Natural killer cell (primary cell): ENCODE results near the gene HSD3B7. TPM values are rescaled to one million over a fixed set of nuclear protein-coding genes. Genes with fewer than 3 reads are reported as not detected.
A peak's percentile ranks its signal among the peaks of the same experiment; 100 is the strongest.

Source experiments
- ATAC-seq, 3 donors: fragments of 150-1000 bp in 2 of 3; fragments of 200-7000 bp in 1 of 3; cut with Tn5 transposase; 1 replicate in 1 of 3; 2 replicates in 2 of 3; pipeline ENCODE4 v1.10.0; 2021; ENCODE audit warnings: mild to moderate bottlenecking in 2 of 3, moderate library complexity in 2 of 3
- DNase-seq, 2 donors: peaks; one replicate each; pipeline versions ENCODE4 v3.0.0 to v3.0.0-alpha.2; 2013 to 2021; ENCODE audit warnings: mixed read lengths in 1 of 2
- H3K27ac ChIP-seq: one replicate; pipeline ENCODE4 v1.5.1; 2013; ENCODE audit warnings: mild to moderate bottlenecking, low read length
- H3K27me3 ChIP-seq: one replicate; pipeline ENCODE4 v1.6.1; 2013; ENCODE audit warnings: low read length; ENCODE audit not compliant: control insufficient read depth, insufficient read depth
- H3K36me3 ChIP-seq: one replicate; pipeline ENCODE4 v1.6.1; 2013; ENCODE audit warnings: low read length; ENCODE audit not compliant: control insufficient read depth, insufficient read depth
- H3K4me1 ChIP-seq: one replicate; pipeline ENCODE4 v1.6.1; 2013; ENCODE audit warnings: low read length; ENCODE audit not compliant: control insufficient read depth, insufficient read depth
- H3K4me3 ChIP-seq: one replicate; pipeline ENCODE4 v1.5.1; 2013; ENCODE audit warnings: low read length
- H3K9me3 ChIP-seq: one replicate; pipeline ENCODE4 v1.6.1; 2013; ENCODE audit warnings: low read length; ENCODE audit not compliant: control insufficient read depth, insufficient read depth
- H3K27ac Mint-ChIP-seq, 2 donors: one replicate each; pipeline ENCODE4 v1.8.0; 2022; ENCODE audit warnings: mild to moderate bottlenecking in 2 of 2, mixed read lengths in 2 of 2, moderate library complexity in 1 of 2
- H3K27me3 Mint-ChIP-seq, 2 donors: one replicate each; pipeline ENCODE4 v1.8.0; 2022; ENCODE audit warnings: low read depth in 2 of 2, mixed read lengths in 2 of 2
- H3K36me3 Mint-ChIP-seq: one replicate; pipeline ENCODE4 v1.8.0; 2022; ENCODE audit warnings: mixed read lengths
- H3K4me1 Mint-ChIP-seq, 2 donors: one replicate each; pipeline ENCODE4 v1.8.0; 2022; ENCODE audit warnings: mixed read lengths in 2 of 2
- H3K4me3 Mint-ChIP-seq: one replicate; pipeline ENCODE4 v1.8.0; 2022; ENCODE audit warnings: mild to moderate bottlenecking, moderate library complexity, mixed read lengths
- H3K9me3 Mint-ChIP-seq, 2 donors: one replicate each; pipeline ENCODE4 v1.8.0; 2022; ENCODE audit warnings: mixed read lengths in 2 of 2
- WGBS: methylation state at CpG from one replicate; pipeline ENCODE4 v1.1.7; 2013; ENCODE audit warnings: missing lambda C conversion rate; ENCODE audit not compliant: insufficient coverage; 5-methylcytosine and 5-hydroxymethylcytosine counted together
- intact Hi-C: fragments of 100-400 bp; cut with micrococcal nuclease; formaldehyde crosslinking; loops from one replicate; pipeline ENCODE4 v1.14.2; 2022
- total RNA-seq, 4 donors: library from RNA; stranded (reverse); fragments of 120-200 nt in 1 of 4; gene quantifications; one replicate each; pipeline versions ENCODE4 v1.2.3 to v1.2.4, GENCODE V29; 2013 to 2022
- TF ChIP-seq, protein P1 (sequence below): fragments of 200-600 bp; IDR thresholded peaks from one replicate; pipeline ENCODE4 v1.8.0; 2022; ENCODE audit warnings: antibody characterized with exemption

HSD3B7 gene
- total RNA-seq, 3 donors from 2014 or later (not counting 1 experiment from before 2014, with no cell fraction given), result 0.26 to 2.1 (median 0.39) TPM

DNA sequence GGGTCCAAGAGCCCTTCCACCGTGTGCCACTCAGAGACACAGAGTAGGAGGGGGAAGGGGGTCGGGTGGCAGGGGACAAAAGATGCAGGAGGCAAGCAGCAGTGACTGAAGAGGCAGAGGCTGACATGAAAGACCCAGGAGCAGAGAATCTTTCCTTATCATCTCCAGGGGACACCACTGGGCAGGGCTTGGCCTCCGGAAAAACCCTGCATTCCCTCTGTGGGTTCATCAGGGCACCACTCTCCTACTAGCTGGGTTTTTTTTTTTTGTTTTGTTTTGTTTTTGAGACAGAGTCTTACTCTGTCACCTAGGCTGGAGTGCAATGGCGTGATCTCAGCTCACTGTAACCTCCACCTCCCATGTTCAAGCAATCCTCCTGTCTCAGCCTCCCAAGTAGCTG is 46.3 kb downstream of the HSD3B7 start:
- TF ChIP-seq, protein P1, sequence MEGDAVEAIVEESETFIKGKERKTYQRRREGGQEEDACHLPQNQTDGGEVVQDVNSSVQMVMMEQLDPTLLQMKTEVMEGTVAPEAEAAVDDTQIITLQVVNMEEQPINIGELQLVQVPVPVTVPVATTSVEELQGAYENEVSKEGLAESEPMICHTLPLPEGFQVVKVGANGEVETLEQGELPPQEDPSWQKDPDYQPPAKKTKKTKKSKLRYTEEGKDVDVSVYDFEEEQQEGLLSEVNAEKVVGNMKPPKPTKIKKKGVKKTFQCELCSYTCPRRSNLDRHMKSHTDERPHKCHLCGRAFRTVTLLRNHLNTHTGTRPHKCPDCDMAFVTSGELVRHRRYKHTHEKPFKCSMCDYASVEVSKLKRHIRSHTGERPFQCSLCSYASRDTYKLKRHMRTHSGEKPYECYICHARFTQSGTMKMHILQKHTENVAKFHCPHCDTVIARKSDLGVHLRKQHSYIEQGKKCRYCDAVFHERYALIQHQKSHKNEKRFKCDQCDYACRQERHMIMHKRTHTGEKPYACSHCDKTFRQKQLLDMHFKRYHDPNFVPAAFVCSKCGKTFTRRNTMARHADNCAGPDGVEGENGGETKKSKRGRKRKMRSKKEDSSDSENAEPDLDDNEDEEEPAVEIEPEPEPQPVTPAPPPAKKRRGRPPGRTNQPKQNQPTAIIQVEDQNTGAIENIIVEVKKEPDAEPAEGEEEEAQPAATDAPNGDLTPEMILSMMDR, result no peak
- WGBS, result 94% methylated on average over 4 of the region's 4 CpGs
- Histone ChIP-seq H3K27me3 (no peaks in the 10 kb centered on the region), H3K4me3 (no peak overlapping the region), H3K4me1 (peaks cover 20% of the 10 kb centered on the region), H3K27ac (no peak overlapping the region), H3K9me3 (no peaks in the 10 kb centered on the region), H3K36me3 (peaks cover 11% of the 10 kb centered on the region)
- H3K36me3 Mint-ChIP-seq, result no peaks in the 10 kb centered on the region
- peak overlapping the region; percentile 95 to 99 for H3K27ac Mint-ChIP-seq
- H3K4me1 Mint-ChIP-seq, result peaks cover 30 to 32% of the 10 kb centered on the region in 2 donors
- H3K4me3 Mint-ChIP-seq, result no peak overlapping the region
- no peaks in the 10 kb centered on the region for H3K27me3 Mint-ChIP-seq
- ATAC-seq (no peak), DNase-seq (no peak)
- intact Hi-C loops, result loop anchor here (5.0 kb wide), 1 partner anchor 61 kb away; the partner anchor contains the start of gene VKORC1
- H3K9me3 Mint-ChIP-seq, result no peaks in the 10 kb centered on the region

DNA sequence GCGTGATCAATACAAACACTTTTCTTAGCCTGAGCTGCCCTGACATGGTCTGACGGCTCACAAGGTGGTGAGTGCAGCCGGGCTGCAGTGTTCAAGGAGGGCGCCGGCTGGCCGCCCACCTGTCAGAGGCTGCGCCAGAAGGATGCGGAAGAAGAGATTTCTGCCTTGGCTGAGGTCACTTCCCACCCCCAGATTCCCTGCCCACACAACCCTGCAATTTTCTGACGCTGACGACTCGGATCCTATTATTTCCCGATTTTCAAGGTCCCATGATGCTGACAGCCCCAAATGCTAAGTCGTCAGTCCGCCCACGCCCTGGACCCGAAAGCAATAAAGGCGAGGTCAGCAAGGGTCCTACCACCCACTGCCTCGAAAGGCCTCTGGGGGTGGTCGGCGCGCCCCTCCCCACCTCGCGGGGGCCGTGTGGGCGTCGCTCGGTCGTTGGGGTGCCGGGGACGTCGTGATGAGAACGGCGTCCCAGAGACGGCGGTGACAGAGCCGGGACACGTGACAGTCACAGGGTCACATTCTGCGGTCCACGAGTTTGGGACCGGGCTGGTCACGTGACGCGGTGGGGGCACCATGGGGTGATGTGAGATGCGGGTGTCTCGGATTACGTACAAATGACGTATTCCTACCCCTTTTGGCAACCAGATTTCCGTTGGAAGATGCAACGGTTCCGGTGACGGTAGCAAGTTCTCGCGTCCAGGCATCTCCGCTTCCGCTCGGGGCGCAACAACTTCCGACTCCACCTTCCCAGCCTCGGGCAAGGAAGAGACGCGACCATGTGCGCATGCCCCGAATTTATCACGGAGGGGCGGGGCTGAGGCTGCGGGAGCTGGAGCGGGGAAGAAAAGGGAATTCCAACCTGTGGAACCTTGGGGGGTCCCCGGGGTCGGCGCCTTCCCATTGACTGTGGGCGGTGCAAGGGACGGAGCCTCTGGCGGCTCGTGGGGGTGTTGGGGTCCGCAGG is 48.0 kb downstream of the HSD3B7 start, which contains the start of gene STX4:
Gene STX4 (plus strand): TSS at position 823 of the 973 bp plus-strand sequence. CDS start 248 bp downstream, outside the sequence.
- H3K36me3 Mint-ChIP-seq, result no peaks in the 10 kb centered on the region
- peaks cover 20% of the 10 kb centered on the region for H3K4me1 ChIP-seq
- WGBS, result under 1% methylated on average over 75 of the region's 75 CpGs
- peak within 1 kb of the TSS; percentile 95 to 99 for H3K27ac Mint-ChIP-seq
- peak; percentile 97 to 100 for DNase-seq
- intact Hi-C loops, result loop anchor here (1.0 to 5.0 kb wide), 4 partner anchors 40 to 426 kb away; partner anchors contain the start of genes ARMC5, FBXL19 and VKORC1
- ATAC-seq, result peak; percentile 78 to 89 (median 82)
- peak within 1 kb of the TSS; percentile 99 for H3K4me3 Mint-ChIP-seq
- peaks cover 19% of the 10 kb centered on the region for H3K36me3 ChIP-seq
- H3K27me3 ChIP-seq, result no peaks in the 10 kb centered on the region
- peak within 1 kb of the TSS; percentile 92 for H3K27ac ChIP-seq
- no peaks in the 10 kb centered on the region for H3K9me3 Mint-ChIP-seq
- H3K4me3 ChIP-seq, result peak within 1 kb of the TSS; percentile 80
- H3K9me3 ChIP-seq, result no peaks in the 10 kb centered on the region
- no peaks in the 10 kb centered on the region for H3K27me3 Mint-ChIP-seq
- H3K4me1 Mint-ChIP-seq, result peaks cover 36 to 37% of the 10 kb centered on the region in 2 donors
- TF ChIP-seq, protein P1, result no peak

DNA sequence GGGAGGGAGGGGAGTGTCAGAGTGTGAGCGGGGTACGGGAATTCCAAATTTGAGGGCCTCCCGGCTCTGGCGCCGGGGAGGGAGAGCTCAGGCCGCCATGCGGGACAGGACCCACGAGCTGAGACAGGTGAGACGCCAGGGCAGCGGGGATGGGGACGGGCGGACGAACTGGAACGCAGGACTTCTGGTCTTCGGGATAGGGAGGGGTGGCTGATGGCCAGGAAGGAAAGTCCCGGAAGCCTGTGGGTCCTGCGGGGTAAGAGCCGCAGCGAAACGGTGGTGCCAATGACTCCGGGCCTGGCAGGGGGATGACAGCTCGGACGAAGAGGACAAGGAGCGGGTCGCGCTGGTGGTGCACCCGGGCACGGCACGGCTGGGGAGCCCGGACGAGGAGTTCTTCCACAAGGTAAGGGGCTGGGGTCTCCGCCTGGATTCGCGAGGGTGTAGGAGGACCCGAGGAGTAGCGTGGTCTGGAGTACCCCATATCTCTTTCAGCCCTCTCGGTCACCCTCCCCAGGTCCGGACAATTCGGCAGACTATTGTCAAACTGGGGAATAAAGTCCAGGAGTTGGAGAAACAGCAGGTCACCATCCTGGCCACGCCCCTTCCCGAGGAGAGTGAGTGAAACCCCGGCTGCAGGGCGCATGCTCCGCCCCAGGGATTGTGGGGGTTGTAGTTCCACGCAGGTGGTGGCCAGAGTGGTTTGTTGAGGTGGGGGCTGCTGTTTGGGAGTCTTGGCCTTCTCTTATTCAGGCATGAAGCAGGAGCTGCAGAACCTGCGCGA is 48.9 kb downstream of the HSD3B7 start:
- H3K27ac ChIP-seq, result peak overlapping the region; percentile 92
- WGBS, result 1% methylated on average over 47 of the region's 47 CpGs
- intact Hi-C loops, result loop anchor here (1.0 to 5.0 kb wide), 4 partner anchors 39 to 425 kb away; partner anchors contain the start of genes ARMC5, FBXL19 and VKORC1
- TF ChIP-seq, protein P1, result no peak
- H3K27me3 ChIP-seq, result no peaks in the 10 kb centered on the region
- peaks cover 20% of the 10 kb centered on the region for H3K4me1 ChIP-seq
- Mint-ChIP-seq H3K4me1 (peaks cover 36 to 37% of the 10 kb centered on the region in 2 donors), H3K36me3 (no peaks in the 10 kb centered on the region), H3K27ac (peak overlapping the region; percentile 95 to 99), H3K27me3 (no peaks in the 10 kb centered on the region), H3K9me3 (no peaks in the 10 kb centered on the region), H3K4me3 (peak overlapping the region; percentile 99)
- DNase-seq, result peak; percentile 83 to 95
- ATAC-seq, result peak; percentile 47 to 60 (median 49)
- no peaks in the 10 kb centered on the region for H3K9me3 ChIP-seq
- H3K36me3 ChIP-seq, result peaks cover 28% of the 10 kb centered on the region
- peak overlapping the region; percentile 80 for H3K4me3 ChIP-seq
